HG03432 (cell line): Measurements from ENCODE around the gene NT5DC2.

Source experiments
- ATAC-seq: cut with Tn5 transposase; IDR thresholded peaks from one replicate; pipeline ENCODE4 v1.9.1; 2021; ENCODE audit warnings: mild to moderate bottlenecking, moderate library complexity; ENCODE audit not compliant: unreplicated experiment

Gene NT5DC2

GRCh38 chr3:52490035-52490938, 43.4 kb downstream of the NT5DC2 start:
- no peak for ATAC-seq

DNA sequence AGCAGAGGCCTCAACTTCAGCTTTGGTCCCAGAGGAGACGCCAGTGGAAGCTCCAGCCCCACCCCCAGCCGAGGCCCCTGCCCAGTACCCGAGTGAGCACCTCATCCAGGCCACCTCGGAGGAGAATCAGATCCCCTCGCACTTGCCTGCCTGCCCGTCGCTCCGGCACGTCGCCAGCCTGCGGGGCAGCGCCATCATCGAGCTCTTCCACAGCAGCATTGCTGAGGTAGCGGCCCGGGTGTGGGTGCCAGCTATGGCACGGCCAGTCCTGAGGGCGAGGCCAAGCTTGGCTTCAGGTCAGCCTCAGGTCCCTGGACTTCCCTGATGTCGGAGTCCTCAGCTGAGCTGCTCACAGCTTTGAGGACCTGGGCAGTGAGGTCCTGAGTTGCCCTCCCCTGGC, 44.2 kb downstream of the NT5DC2 start:
- no peak for ATAC-seq

DNA sequence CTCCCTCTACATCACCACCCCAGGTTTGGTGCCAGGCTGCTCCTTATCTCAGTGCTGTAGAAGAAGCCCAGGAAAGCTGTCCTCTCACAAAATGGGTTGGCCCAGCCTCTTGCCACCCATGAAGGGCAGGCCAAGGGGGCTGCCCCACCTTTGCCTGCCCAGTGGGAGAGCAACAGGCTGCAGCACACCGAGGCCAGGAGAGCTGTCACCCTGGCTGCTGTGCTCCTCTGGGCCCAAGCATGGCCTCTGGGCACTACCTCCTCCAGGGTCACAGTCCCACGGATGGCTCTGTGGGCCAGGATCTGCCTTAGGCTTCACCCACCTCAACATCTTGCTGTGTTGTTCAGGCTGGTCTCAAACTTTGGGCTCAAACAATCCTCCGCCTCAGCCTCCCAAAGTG, 44.9 kb downstream of the NT5DC2 start:
- ATAC-seq: no peak

DNA sequence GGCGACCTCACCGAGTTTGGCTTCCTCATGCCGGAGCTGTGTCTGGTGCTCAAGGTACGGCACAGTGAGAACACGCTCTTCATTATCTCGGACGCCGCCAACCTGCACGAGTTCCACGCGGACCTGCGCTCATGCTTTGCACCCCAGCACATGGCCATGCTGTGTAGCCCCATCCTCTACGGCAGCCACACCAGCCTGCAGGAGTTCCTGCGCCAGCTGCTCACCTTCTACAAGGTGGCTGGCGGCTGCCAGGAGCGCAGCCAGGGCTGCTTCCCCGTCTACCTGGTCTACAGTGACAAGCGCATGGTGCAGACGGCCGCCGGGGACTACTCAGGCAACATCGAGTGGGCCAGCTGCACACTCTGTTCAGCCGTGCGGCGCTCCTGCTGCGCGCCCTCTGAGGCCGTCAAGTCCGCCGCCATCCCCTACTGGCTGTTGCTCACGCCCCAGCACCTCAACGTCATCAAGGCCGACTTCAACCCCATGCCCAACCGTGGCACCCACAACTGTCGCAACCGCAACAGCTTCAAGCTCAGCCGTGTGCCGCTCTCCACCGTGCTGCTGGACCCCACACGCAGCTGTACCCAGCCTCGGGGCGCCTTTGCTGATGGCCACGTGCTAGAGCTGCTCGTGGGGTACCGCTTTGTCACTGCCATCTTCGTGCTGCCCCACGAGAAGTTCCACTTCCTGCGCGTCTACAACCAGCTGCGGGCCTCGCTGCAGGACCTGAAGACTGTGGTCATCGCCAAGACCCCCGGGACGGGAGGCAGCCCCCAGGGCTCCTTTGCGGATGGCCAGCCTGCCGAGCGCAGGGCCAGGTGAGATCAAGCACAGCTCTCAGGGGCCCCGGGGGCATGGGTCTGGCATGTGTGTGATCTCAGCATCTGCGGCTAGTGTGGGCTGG, 45.6 kb downstream of the NT5DC2 start:
- no peak for ATAC-seq

DNA sequence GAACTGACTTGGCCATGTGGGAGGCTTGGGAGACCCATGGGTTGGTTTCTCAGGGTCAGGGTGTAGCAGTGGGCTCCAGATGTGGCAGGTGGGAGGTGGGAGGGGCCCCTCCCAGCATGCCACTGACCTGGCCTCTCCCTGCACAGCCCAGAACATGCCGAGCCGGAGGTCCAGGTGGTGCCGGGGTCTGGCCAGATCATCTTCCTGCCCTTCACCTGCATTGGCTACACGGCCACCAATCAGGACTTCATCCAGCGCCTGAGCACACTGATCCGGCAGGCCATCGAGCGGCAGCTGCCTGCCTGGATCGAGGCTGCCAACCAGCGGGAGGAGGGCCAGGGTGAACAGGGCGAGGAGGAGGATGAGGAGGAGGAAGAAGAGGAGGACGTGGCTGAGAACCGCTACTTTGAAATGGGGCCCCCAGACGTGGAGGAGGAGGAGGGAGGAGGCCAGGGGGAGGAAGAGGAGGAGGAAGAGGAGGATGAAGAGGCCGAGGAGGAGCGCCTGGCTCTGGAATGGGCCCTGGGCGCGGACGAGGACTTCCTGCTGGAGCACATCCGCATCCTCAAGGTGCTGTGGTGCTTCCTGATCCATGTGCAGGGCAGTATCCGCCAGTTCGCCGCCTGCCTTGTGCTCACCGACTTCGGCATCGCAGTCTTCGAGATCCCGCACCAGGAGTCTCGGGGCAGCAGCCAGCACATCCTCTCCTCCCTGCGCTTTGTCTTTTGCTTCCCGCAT, 46.4 kb downstream of the NT5DC2 start:
- ATAC-seq: no peak

DNA sequence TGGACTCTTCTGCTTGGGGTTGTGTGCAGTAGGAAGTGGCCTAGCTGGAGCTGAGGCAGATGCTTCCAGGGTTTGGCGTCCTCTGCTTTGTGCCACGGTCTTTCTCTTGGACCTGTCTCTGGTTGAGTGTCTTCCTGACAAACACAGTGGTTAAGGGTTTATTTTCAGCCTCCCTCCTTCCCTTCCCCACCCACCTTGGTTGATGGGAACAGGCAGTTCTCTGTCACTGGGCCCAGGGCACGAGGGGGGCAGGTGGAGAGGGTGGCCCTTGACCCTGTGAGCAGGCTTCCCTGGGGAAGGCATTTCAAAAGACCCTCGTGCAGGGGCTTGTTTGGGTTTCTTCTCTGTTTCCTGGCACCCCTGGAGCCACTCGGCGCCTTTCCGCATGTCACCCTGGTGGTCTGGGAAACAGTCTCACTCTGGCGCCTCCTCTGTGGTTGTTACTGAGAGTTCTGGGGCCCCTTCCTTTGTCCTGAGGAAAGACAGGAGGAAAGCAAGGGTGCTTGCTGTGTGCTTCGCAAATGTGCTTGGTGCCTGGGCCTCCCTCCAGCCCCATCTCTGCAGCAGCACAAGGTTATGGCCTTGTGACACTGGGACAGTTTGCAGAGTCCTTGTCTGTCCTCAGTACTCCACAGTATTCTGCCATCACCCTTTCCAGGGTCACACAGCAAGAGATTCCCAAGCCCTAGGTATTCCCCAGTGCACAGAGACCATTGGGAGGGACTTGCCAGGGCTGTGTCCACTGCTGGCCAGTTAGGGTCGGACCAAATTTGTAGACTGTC, 48.8 kb downstream of the NT5DC2 start:
- no peak for ATAC-seq

- no peak for ATAC-seq
These were observed 49.9 kb downstream of the NT5DC2 start for GRCh38 chr3:52483577-52484381.

GRCh38 chr3:52483081-52483480, 50.6 kb downstream of the NT5DC2 start:
- no peak for ATAC-seq

DNA sequence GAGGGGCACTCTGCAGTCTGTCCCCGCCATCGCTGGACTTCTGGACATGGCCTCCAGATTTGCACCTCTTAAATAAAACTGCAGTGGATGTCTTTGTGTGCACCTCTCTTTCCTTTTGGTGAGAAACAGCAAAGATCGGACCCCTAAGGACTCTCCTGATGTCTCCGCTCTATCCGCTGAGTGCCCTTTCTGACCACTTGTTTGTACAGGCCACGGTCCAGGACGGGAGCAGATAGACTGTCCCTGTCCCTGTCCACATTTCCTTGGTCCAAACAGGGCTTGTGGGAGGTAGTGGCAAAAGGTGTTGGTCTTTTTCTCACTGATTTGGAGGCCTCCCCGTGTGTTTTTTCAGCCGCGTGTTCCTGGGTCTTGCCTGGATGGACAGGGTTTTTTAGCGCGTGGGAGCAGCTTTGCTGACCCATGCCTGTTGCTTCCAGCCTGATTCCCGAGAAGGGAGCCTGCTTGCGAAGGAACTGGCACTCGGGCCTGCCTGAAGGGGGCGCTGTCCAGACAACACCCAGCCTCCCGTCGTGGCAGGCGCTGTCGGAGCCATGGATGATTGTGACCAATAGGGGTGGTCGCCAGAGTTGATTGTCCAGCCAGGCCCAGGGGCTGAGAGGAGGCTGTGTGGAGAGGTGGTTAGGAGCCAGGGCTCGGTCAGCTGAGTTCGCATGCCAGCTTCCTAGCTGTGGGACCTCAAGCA, 51.7 kb downstream of the NT5DC2 start:
- no peak for ATAC-seq

GRCh38 chr3:52480768-52481715, 52.6 kb downstream of the NT5DC2 start:
- no peak for ATAC-seq

- ATAC-seq: no peak
These were observed 53.6 kb downstream of the NT5DC2 start for GRCh38 chr3:52479877-52480575.

- no peak for ATAC-seq
These were observed 54.4 kb downstream of the NT5DC2 start for GRCh38 chr3:52479037-52479876.

- ATAC-seq: no peak
These were observed 55.9 kb downstream of the NT5DC2 start for GRCh38 chr3:52477796-52478095.

GRCh38 chr3:52477076-52477795, 56.4 kb downstream of the NT5DC2 start:
- ATAC-seq: no peak
